ENCODE results near the gene CELF2. TPM values are rescaled to one million over a fixed set of nuclear protein-coding genes. Genes with fewer than 3 reads are reported as not detected.

Gene CELF2
- total RNA-seq, 1 experiment from 2014 or later = 28.7 TPM

- no peak overlapping the region for H3K18ac ChIP-seq (ENCODE audit: insufficient read length, low read depth, low read length)
- no peaks in the 10 kb centered on the region for H3K27me3 ChIP-seq (ENCODE audit: insufficient read depth, low read length)
- no CpG with 5 or more reads among the region's 3 CpGs for WGBS (ENCODE audit: extremely low coverage, insufficient read length, low lambda C conversion rate)
- H3K14ac ChIP-seq (ENCODE audit: insufficient read depth, low read length) = no peak overlapping the region
- H2BK12ac ChIP-seq (ENCODE audit: insufficient read length, low read depth, low read length) = no peak overlapping the region
- no peak overlapping the region for H3K4ac ChIP-seq (ENCODE audit: low read depth, low read length)
- Mint-ChIP-seq H3K36me3 (ENCODE audit: insufficient read depth in 1 of 3, low read depth in 3 of 3) (no peaks in the 10 kb centered on the region; a peak in 1 of 7 replicates), H3K27ac (peak overlapping the region in 1 of 3 experiments; percentile 31; a peak in 1 of 7 replicates), H3K4me3 (no peak overlapping the region), H3K9me3 (no peaks in the 10 kb centered on the region), H3K27me3 (ENCODE audit: low read depth) (no peaks in the 10 kb centered on the region), H3K4me1 (peaks cover 35 to 36% of the 10 kb centered on the region in 2 experiments)
- no peak overlapping the region for H4K5ac ChIP-seq (ENCODE audit: insufficient read length, low read depth, low read length)
- no peak overlapping the region for H3K4me2 ChIP-seq (ENCODE audit: insufficient read depth, insufficient read length, low read length)
- DNase-seq = no peak
- H3K27ac ChIP-seq (ENCODE audit: insufficient read length, low read depth, low read length) = no peak overlapping the region
- no peak overlapping the region for H2BK15ac ChIP-seq (ENCODE audit: low read depth, low read length)
- no peaks in the 10 kb centered on the region; the same call in 1 of the 2 replicates for H3K4me1 ChIP-seq (ENCODE audit: insufficient read depth, low read length)
- H4K8ac ChIP-seq (replicated peaks; ENCODE audit: insufficient read length, low read depth, low read length) = no peak overlapping the region
- H4K91ac ChIP-seq (ENCODE audit: insufficient read length, low read depth, low read length) = no peak overlapping the region
- no peak overlapping the region for H3T11ph ChIP-seq (ENCODE audit: low read length)
- H2AFZ ChIP-seq (ENCODE audit: low read length) = no peak overlapping the region
- H3K23ac ChIP-seq (ENCODE audit: insufficient read length, low read depth, low read length) = no peak overlapping the region
- H3K79me1 ChIP-seq (ENCODE audit: insufficient read depth, low read depth, low read length, poor library complexity, severe bottlenecking) = no peaks in the 10 kb centered on the region
- H3K9me3 ChIP-seq (ENCODE audit: control insufficient read depth, low read depth, low read length) = no peaks in the 10 kb centered on the region
- H3K23me2 ChIP-seq (ENCODE audit: insufficient read length, low read depth, low read length, poor library complexity, severe bottlenecking) = no peaks in the 10 kb centered on the region
- H3K9ac ChIP-seq (ENCODE audit: extremely low read depth, insufficient read length, low read length) = no peak overlapping the region
- TF ChIP-seq CTCF (conservative IDR thresholded peaks at IDR 0.05) = no peak
- H2BK120ac ChIP-seq (ENCODE audit: low read depth, low read length, poor library complexity, severe bottlenecking) = no peak overlapping the region
- H2AK5ac ChIP-seq (ENCODE audit: insufficient read length, low read length) = no peak overlapping the region
- H3K79me2 ChIP-seq (ENCODE audit: insufficient read depth, low read length) = no peaks in the 10 kb centered on the region
- H4K20me1 ChIP-seq (ENCODE audit: control insufficient read depth, insufficient read depth, insufficient read length) = no peaks in the 10 kb centered on the region
- H3K56ac ChIP-seq (ENCODE audit: insufficient read length, low read depth, low read length) = no peak overlapping the region
- no peak overlapping the region for H2BK20ac ChIP-seq (ENCODE audit: low read depth, low read length, poor library complexity, severe bottlenecking)
- no peak overlapping the region for H2BK5ac ChIP-seq (ENCODE audit: insufficient read length, low read length)
Observed at GRCh38 chr10:11045487-11045886, 27.8 kb downstream of the CELF2 start.
